GM19452 (cell line): Measurements from ENCODE around the gene WNT10A.
"Not testable (repeated sequence)": the region's sequence is repeated elsewhere in the genome, so short reads cannot be mapped to it uniquely, and the experiment has no call there.

Experiments
- ATAC-seq: cut with Tn5 transposase; IDR thresholded peaks from one replicate; pipeline ENCODE4 v1.9.1; 2021; ENCODE audit not compliant: unreplicated experiment

WNT10A gene

GRCh38 chr2:218927876-218928275, 47.2 kb downstream of the WNT10A start:
- ATAC-seq, result no peak

- not testable (repeated sequence) for ATAC-seq
Measured at GRCh38 chr2:218930488-218930887, 49.8 kb downstream of the WNT10A start.

- ATAC-seq, result not testable (repeated sequence)
Measured at GRCh38 chr2:218931751-218932150, 51.1 kb downstream of the WNT10A start.
